ENCODE measurements around the gene MPZL1. TPM values are rescaled to one million over a fixed set of nuclear protein-coding genes. Genes with fewer than 3 reads are reported as not detected.

The MPZL1 gene
- total and polyA plus RNA-seq, 2 donors (not counting 3 experiments of a cell fraction or from before 2014, with no cell fraction given) = 41.7 to 99.1 TPM

DNA sequence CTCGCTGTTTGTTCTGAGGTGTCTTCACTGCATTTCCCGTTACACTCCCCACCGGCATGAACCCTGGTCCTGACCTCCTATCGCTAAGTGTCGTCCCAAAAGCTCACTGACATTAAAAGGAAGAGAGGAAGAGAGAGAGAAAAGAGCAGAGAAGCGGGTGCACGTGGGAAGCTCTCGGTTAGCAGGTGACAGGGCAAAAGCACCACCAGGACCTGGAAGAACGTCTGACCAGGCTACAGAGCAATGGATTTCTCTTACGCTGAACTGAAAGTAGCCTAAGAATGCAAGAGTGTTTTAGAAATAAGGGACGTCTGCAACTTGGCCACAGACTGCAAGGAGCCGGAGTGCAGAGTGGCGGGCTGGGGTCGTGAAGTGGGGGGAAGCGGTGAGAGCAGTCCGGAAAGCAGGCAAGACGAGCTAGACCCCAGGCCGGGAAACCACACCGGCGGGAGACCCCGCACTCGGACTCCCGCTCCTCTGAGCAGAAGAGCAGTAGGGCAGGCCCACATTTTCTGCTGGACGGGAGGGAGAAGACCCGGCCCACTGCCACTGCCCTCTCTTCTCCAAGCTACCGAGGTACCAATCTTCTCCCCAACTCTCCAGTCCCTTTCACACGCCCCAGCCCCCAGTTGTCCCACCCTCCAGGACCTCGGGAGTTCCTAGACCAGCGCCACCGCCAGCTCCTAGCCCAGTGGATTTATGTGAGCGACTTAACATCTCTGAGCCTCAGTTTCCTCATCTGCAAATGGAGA, 8.3 kb upstream of the MPZL1 start:
- DNase-seq (ENCODE audit: low read depth, low spot score) = peak; percentile 35
- dilution Hi-C loops (cut with MboI; ENCODE audit: extremely low pct_ligation_motif_present, low sequenced_read_pairs) = no loop called here
- Histone ChIP-seq H3K27me3 (ENCODE audit: control insufficient read depth in 2 of 2, insufficient read depth in 2 of 2, low read length in 2 of 2) (peaks cover 8 to 9% of the 10 kb centered on the region in 2 experiments), H3K79me2 (ENCODE audit: control insufficient read depth, insufficient read depth, low read length) (no peaks in the 10 kb centered on the region), H3K36me3 (ENCODE audit: control insufficient read depth in 2 of 2, extremely low read depth in 1 of 2, insufficient read depth in 2 of 2, low read length in 2 of 2) (no peaks in the 10 kb centered on the region), H3K4me3 (replicated peaks in 1 of 3; ENCODE audit: insufficient read depth in 1 of 3, low read depth in 1 of 3, low read length in 3 of 3) (peak overlapping the region; percentile 83 to 89 (median 83)), H2AFZ (ENCODE audit: low read depth, low read length) (peak overlapping the region; percentile 92), H3K27ac (ENCODE audit: insufficient read depth, low read depth, low read length) (no peak overlapping the region), H4K20me1 (replicated peaks; ENCODE audit: control insufficient read depth, extremely low read depth, insufficient read depth, low read length) (no peaks in the 10 kb centered on the region), H3K4me2 (ENCODE audit: insufficient read depth, low read length) (peak overlapping the region; percentile 94), H3K4me1 (ENCODE audit: control insufficient read depth, extremely low read depth, insufficient read depth, low read length) (peaks cover 12% of the 10 kb centered on the region), H3K9me1 (replicated peaks; ENCODE audit: control insufficient read depth, extremely low read depth, insufficient read depth, low read length) (no peaks in the 10 kb centered on the region), H3K9ac (replicated peaks; ENCODE audit: extremely low read depth, insufficient read depth, low read length) (peak overlapping the region; percentile 82), H3K9me3 (replicated peaks; ENCODE audit: control insufficient read depth, insufficient read depth, low read length) (no peaks in the 10 kb centered on the region)
- ChIA-PET CTCF (interaction anchor here (1.5 to 2.7 kb wide), 2 partner anchors 369 to 493 kb away, joined by 4 to 17 read pairs; partner anchors contain the start of gene POU2F1), POLR2A (no interaction called here)
- intact Hi-C loops (cut with micrococcal nuclease) = loop anchor here (1.0 to 10.0 kb wide), 5 partner anchors 25 to 1651 kb away; partner anchors contain the start of genes BLZF1, NME7 and SFT2D2
- no peak for FAIRE-seq
- BruUV-seq (replicated peaks) = no TSS peak
- TF ChIP-seq POLR2A (IDR thresholded peaks at IDR 0.05; ENCODE audit: low read depth, low read length) (no peak), EZH2 (IDR thresholded peaks at IDR 0.05; ENCODE audit: borderline replicate concordance, low read depth, low read length, severe bottlenecking) (peak; percentile 38)

DNA sequence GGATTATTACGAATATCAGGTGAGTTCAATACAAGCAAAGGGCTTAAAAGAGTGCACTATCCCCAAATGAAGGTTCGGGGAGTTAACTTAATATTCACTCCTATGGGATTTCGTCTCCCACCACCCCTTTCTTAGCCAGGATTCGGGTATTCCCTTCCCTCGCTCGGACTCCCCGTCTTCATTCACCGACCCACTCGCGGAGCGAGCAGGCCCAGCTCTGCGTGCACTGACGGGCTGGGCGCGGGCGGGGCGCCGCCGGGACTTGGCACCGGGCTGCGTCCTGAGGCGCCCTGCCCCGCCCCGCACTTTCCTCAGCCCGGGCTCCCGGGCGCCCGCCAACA, 7.7 kb upstream of the MPZL1 start:
- TF ChIP-seq, protein P1, sequence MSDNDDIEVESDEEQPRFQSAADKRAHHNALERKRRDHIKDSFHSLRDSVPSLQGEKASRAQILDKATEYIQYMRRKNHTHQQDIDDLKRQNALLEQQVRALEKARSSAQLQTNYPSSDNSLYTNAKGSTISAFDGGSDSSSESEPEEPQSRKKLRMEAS (IDR thresholded peaks at IDR 0.05; ENCODE audit: insufficient read depth, insufficient read length) = no peak
- TF ChIP-seq MYC (IDR thresholded peaks at IDR 0.05; ENCODE audit: low read depth, low read length) (no peak), FOS (IDR thresholded peaks at IDR 0.05; ENCODE audit: borderline replicate concordance, insufficient read depth, low read length) (no peak), GATA2 (IDR thresholded peaks at IDR 0.05; ENCODE audit: insufficient read depth, insufficient read length, low read depth, low read length) (no peak), JUN (IDR thresholded peaks at IDR 0.05; ENCODE audit: borderline replicate concordance, insufficient read depth, insufficient read length, low read depth) (no peak), POLR2A (IDR thresholded peaks at IDR 0.05; ENCODE audit: low read depth, low read length) (no peak), POLR2AphosphoS5 (IDR thresholded peaks at IDR 0.05; ENCODE audit: insufficient read depth, low read depth, low read length) (no peak)
- TF ChIP-seq, protein P2, sequence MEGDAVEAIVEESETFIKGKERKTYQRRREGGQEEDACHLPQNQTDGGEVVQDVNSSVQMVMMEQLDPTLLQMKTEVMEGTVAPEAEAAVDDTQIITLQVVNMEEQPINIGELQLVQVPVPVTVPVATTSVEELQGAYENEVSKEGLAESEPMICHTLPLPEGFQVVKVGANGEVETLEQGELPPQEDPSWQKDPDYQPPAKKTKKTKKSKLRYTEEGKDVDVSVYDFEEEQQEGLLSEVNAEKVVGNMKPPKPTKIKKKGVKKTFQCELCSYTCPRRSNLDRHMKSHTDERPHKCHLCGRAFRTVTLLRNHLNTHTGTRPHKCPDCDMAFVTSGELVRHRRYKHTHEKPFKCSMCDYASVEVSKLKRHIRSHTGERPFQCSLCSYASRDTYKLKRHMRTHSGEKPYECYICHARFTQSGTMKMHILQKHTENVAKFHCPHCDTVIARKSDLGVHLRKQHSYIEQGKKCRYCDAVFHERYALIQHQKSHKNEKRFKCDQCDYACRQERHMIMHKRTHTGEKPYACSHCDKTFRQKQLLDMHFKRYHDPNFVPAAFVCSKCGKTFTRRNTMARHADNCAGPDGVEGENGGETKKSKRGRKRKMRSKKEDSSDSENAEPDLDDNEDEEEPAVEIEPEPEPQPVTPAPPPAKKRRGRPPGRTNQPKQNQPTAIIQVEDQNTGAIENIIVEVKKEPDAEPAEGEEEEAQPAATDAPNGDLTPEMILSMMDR (IDR thresholded peaks at IDR 0.05; ENCODE audit: extremely low read depth in 1 of 2, insufficient read depth in 1 of 2, low read depth in 1 of 2, low read length in 2 of 2) = no peak
- intact Hi-C loops (cut with micrococcal nuclease) = loop anchor here (1.0 to 10.0 kb wide), 5 partner anchors 26 to 1651 kb away; partner anchors contain the start of genes BLZF1, NME7 and SFT2D2

More for the DNA sequence above, 7.7 kb upstream of the MPZL1 start:
- Histone ChIP-seq H3K27me3 (ENCODE audit: control insufficient read depth in 2 of 2, insufficient read depth in 2 of 2, low read length in 2 of 2) (peaks cover 4% of the 10 kb centered on the region in 2 experiments), H3K27ac (ENCODE audit: insufficient read depth, low read depth, low read length) (peak overlapping the region; percentile 60), H3K9ac (replicated peaks; ENCODE audit: extremely low read depth, insufficient read depth, low read length) (peak overlapping the region; percentile 82), H4K20me1 (replicated peaks; ENCODE audit: control insufficient read depth, extremely low read depth, insufficient read depth, low read length) (no peaks in the 10 kb centered on the region), H3K79me2 (ENCODE audit: control insufficient read depth, insufficient read depth, low read length) (no peaks in the 10 kb centered on the region), H3K9me1 (replicated peaks; ENCODE audit: control insufficient read depth, extremely low read depth, insufficient read depth, low read length) (no peaks in the 10 kb centered on the region), H2AFZ (ENCODE audit: low read depth, low read length) (peak overlapping the region; percentile 92), H3K4me3 (replicated peaks in 1 of 3; ENCODE audit: insufficient read depth in 1 of 3, low read depth in 1 of 3, low read length in 3 of 3) (peak overlapping the region; percentile 83 to 89 (median 83)), H3K4me2 (ENCODE audit: insufficient read depth, low read length) (peak overlapping the region; percentile 94), H3K9me3 (replicated peaks; ENCODE audit: control insufficient read depth, insufficient read depth, low read length) (no peaks in the 10 kb centered on the region), H3K36me3 (ENCODE audit: control insufficient read depth in 2 of 2, extremely low read depth in 1 of 2, insufficient read depth in 2 of 2, low read length in 2 of 2) (no peaks in the 10 kb centered on the region), H3K4me1 (ENCODE audit: control insufficient read depth, extremely low read depth, insufficient read depth, low read length) (peaks cover 10% of the 10 kb centered on the region)
- FAIRE-seq = no peak
- ChIA-PET CTCF (interaction anchor here (0.8 to 2.7 kb wide), 3 partner anchors 90 to 494 kb away, joined by 3 to 17 read pairs (median 4); partner anchors contain the start of gene POU2F1), POLR2A (no interaction called here)
- dilution Hi-C loops (cut with MboI; ENCODE audit: extremely low pct_ligation_motif_present, low sequenced_read_pairs) = no loop called here
- BruUV-seq (replicated peaks) = no TSS peak
- no peak for DNase-seq (ENCODE audit: low read depth, low spot score)
